HG03378 (cell line): Measurements from ENCODE around the gene AP3B1.

Source experiments
- ATAC-seq: cut with Tn5 transposase; IDR thresholded peaks from one replicate; pipeline ENCODE4 v1.9.1; 2021; ENCODE audit warnings: mild to moderate bottlenecking, moderate library complexity; ENCODE audit not compliant: unreplicated experiment

AP3B1 gene

DNA sequence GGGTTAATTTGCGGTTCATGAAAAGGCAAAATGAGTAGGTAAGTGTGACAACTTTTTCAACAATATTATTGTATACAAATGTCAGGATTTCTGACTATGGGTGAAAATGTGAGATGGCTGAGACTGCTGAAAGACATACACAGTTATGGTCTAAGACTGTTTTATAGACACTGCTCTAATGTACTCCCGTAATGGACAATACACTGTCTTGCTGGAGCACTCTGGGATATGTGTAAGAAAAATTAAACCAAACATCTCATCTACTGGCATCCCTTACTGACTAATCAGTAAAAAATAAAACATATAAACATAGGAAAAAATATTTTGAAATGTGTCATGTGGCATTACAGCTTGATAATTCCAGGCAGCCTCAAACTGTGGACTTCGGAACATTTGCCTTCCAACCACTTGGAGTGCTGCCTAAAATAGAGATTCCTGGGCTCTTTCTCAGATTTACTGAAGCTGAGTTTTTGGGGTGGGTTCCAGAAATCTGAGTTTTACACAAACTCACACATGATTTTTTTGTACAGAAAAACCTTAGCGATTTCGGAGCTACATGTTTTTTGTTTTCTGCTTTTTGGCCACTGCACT lies 284.5 kb downstream of the AP3B1 start:
- ATAC-seq = no peak

DNA sequence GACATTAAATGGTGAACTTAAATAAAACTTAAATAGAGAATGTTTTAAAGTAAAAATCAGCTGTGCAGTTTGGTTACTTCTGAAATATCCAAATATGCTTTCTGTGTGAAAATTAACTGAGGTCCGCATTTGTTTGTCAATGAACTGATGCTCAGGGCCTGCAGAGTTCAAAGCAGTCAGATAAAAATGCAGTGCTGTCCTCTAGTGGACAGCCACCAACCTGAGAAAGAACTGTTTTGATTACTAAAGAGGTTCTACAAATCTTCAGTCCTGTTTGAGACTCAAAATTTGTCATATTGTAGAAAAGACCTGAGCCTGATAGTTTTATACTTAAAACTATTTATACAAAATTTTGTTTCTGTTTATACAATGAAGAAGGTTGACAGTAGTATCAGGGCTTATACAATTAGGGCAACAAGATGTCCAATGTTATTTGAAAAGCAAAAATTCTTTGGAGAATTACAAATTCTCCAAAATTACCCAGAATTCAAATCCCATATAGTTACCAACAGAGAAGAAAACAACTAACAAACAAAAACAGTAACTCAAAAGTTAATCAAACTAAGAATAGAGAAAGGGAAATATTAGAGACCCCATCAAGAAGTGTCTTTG lies 286.0 kb downstream of the AP3B1 start:
- ATAC-seq = no peak

- ATAC-seq = no peak
Observed at GRCh38 chr5:78007233-78007632, 287.3 kb downstream of the AP3B1 start.

DNA sequence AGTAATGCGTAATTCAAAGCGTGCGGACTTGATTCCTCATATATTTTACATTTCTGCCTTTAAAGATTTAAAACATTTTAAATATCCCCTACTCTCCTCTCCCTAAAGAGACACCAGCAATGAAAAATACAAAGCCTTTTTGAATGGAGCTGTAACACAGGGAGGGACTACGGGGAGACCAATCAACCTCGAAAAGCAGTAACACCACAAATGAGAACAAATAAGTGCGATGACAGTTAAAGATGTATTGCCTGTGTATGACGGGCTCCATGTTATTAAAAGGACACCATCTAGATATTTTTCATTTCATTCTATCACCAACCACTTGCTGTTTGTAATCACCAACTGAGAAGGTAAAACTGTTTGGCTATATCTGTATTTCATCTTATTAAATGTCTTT lies 288.0 kb downstream of the AP3B1 start:
- ATAC-seq = no peak

GRCh38 chr5:78005021-78005785 lies 289.3 kb downstream of the AP3B1 start:
- ATAC-seq = no peak

- ATAC-seq = no peak
Observed at GRCh38 chr5:78004559-78004958, 289.9 kb downstream of the AP3B1 start.

DNA sequence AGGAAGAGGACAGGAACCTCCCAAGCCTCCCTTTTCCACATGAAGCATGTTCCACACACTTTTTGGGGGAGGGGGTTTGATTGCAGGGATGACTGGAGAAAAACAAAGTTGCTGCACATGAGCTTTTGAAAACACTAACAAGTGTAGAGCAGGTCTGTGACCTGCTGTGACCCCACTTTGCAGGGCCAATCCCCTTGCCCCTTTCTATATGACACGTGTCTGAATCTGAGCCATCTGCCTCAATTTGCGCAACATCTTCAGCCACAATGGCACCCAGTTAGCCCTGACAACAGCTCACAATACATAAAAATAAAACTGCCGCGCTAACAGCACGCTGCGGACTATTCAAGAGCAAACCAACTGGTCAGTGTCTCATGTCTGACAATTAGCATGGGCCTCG lies 290.6 kb downstream of the AP3B1 start:
- no peak for ATAC-seq

DNA sequence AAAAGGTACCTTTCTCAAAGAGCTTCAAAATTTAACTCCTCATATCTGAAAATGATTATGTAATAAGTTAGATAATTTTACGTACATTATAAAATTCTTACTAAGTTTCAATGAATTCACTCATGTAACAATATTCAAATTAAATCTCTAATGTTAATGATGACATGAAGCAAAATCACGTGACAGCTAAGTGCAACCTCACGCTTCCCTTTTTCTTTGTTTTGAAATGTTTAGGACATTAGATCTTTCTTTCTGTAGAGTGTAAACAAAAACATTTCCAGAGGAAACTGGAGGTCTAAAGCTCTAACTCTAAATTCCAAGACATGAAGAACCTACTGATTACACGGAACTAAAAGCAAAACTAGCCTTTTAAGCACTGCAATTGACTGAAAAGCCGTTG lies 291.0 kb downstream of the AP3B1 start:
- ATAC-seq = no peak

DNA sequence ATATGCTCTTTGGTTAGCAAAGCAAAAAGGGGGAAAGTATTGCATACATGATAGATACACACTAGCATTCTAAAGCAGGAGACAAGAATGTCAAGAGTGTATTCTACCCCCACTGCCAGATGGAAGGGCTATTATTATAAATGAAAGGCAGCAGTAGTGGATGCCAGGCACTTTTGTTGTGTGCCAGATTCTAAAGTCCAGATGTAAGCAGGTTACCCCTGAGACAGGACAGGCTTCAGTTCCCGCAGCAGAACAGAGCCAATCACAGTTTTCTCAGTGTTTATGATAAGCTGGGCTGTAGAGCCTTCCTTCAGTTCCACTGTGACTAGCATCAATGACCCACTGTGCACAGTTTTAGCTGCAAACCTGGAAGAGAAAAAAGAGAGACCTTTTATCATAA lies 291.8 kb downstream of the AP3B1 start:
- ATAC-seq = no peak

DNA sequence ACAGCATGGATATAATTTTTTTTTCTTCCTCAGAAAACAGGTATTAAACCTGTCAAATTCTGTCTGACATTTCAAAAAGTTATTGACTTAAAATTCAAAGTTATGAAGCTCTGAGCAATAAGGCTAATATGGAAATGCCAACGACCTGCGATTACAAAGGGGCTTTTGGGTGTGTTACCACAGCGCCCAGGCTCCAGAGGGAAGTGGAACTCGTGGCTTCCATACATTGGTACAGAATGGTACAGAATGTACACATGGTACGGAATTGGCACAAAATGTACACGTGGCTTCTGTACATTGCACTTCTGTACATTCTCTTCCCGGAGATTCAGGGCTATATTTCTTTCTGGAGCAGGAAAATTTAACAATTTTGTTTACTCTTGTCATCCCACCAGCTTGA lies 293.3 kb downstream of the AP3B1 start:
- ATAC-seq = no peak

- ATAC-seq = no peak
Observed at GRCh38 chr5:78000191-78000590, 294.3 kb downstream of the AP3B1 start.

- ATAC-seq = no peak
Observed at GRCh38 chr5:77999399-77999798, 295.1 kb downstream of the AP3B1 start.

- no peak for ATAC-seq
Observed at GRCh38 chr5:77996943-77997342, 297.6 kb downstream of the AP3B1 start.

- ATAC-seq = no peak
Observed at GRCh38 chr5:77995793-77996409, 298.6 kb downstream of the AP3B1 start.

GRCh38 chr5:77994943-77995342 lies 299.6 kb downstream of the AP3B1 start:
- ATAC-seq = no peak

- no peak for ATAC-seq
Observed at GRCh38 chr5:77993855-77994318, 300.6 kb downstream of the AP3B1 start.

GRCh38 chr5:77993141-77993854 lies 301.2 kb downstream of the AP3B1 start:
- no peak for ATAC-seq

DNA sequence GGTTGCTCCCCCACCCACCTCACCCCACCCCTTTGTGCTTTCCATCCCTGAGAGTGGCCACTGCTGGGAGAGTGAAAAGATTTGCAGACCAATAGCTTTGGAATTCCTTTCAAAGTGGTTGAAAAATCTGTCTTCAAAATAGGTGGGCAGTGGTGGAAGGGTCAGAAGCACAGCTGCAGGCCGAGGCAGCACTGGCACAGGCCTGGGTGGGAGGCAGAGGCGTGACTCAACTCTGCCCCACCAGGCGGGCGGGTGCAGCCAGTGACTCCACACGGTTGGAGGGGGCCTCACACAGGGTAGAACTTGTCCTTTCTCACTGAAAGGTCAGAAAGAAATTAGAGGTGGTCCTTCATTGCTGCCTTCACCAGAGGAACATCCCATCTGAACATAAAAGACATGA lies 303.4 kb downstream of the AP3B1 start:
- no peak for ATAC-seq

DNA sequence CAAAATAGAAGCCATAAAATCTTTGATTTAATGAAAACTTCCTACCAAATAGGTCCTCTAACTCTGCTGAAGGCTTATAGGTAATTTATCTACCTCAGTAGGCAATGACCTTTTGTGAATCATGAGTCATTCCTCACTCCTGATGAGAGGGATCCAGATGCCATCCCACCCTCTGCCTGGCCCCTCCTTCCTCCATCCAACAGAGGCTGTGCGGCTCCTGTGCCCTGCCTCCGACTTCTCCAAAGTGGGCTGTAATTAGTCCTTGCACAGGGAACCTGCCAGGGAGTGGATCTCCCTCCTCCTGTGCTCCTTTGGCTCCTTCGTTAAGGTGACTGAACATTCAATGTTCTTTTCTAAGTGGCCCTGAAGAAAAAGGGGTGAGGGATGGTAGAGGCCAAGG lies 304.5 kb downstream of the AP3B1 start:
- no peak for ATAC-seq

- ATAC-seq = no peak
Observed at GRCh38 chr5:77987988-77988387, 306.5 kb downstream of the AP3B1 start.

GRCh38 chr5:77987331-77987730 lies 307.2 kb downstream of the AP3B1 start:
- no peak for ATAC-seq
